GM21576 (cell line): ENCODE measurements around the gene NASP.

Source experiments
- ATAC-seq: cut with Tn5 transposase; IDR thresholded peaks from one replicate; pipeline ENCODE4 v1.9.1; 2021; ENCODE audit warnings: mild to moderate bottlenecking, moderate library complexity; ENCODE audit not compliant: unreplicated experiment

NASP gene

GRCh38 chr1:45660336-45660735 is 76.5 kb downstream of the NASP start:
- ATAC-seq = no peak

DNA sequence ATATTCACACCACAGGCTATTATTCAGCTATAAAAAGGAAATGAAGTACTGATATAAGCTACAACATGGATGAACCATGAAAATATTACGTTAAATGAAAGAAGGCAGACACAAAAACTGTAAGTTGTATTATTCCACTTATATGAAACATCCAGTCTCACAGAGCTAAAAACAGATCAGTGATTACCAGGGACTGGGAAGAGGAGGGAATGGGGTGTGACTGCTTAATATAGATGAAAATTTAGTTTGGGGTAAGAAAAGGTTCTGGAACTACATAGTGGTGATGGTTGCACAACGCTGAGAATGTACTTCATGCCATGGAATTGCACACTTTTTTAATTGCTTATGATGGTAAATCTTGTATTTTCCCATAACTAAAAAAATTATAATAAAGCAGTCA is 83.0 kb downstream of the NASP start:
- no peak for ATAC-seq

- ATAC-seq = no peak
Measured at GRCh38 chr1:45667321-45668111, 83.7 kb downstream of the NASP start.
